Islet of Langerhans (tissue), 1 donor: ENCODE results near the gene DNAJA1.
"Not testable (repeated sequence)": the region's sequence is repeated elsewhere in the genome, so short reads cannot be mapped to it uniquely, and the experiment has no call there.

Experiments used
- FAIRE-seq: peaks from one replicate; lab custom pipeline; 2011; peaks lifted over from hg19 to GRCh38; lab: Jason Lieb, UNC

The DNAJA1 gene

GRCh38 chr9:33024966-33025571 is at the start of gene DNAJA1:
TSS of gene DNAJA1 (plus strand) at chr9:33025273. CDS start at chr9:33026485, 1,212 bp downstream.
- FAIRE-seq: no peak

GRCh38 chr9:32978051-32978450 is 47.0 kb upstream of the DNAJA1 start:
- no peak for FAIRE-seq

GRCh38 chr9:32986971-32987370 is 38.1 kb upstream of the DNAJA1 start:
- no peak for FAIRE-seq

- no peak for FAIRE-seq
These were observed 35.4 kb upstream of the DNAJA1 start for GRCh38 chr9:32989660-32990059.

- no peak for FAIRE-seq
These were observed 33.0 kb upstream of the DNAJA1 start for GRCh38 chr9:32991897-32992594.

GRCh38 chr9:32992595-32993238 is 32.4 kb upstream of the DNAJA1 start:
- no peak for FAIRE-seq

GRCh38 chr9:33000682-33001055 is 24.4 kb upstream of the DNAJA1 start:
- FAIRE-seq: not testable (repeated sequence)

GRCh38 chr9:33005335-33005734 is 19.7 kb upstream of the DNAJA1 start:
- not testable (repeated sequence) for FAIRE-seq

GRCh38 chr9:33007755-33008154 is 17.3 kb upstream of the DNAJA1 start:
- no peak for FAIRE-seq

- FAIRE-seq: no peak
These were observed 13.2 kb upstream of the DNAJA1 start for GRCh38 chr9:33011831-33012230.

GRCh38 chr9:33012328-33013069 is 12.6 kb upstream of the DNAJA1 start:
- no peak for FAIRE-seq

- no peak for FAIRE-seq
These were observed 11.0 kb upstream of the DNAJA1 start for GRCh38 chr9:33013962-33014664.

- FAIRE-seq: no peak
These were observed 10.4 kb upstream of the DNAJA1 start for GRCh38 chr9:33014665-33015014.

GRCh38 chr9:33017283-33018041 is 7.6 kb upstream of the DNAJA1 start:
- no peak for FAIRE-seq

- FAIRE-seq: no peak
These were observed 5.3 kb upstream of the DNAJA1 start for GRCh38 chr9:33019797-33020196.

- FAIRE-seq: no peak
These were observed 2.8 kb upstream of the DNAJA1 start for GRCh38 chr9:33022303-33022702.

GRCh38 chr9:33022755-33023154 is 2.3 kb upstream of the DNAJA1 start:
- no peak for FAIRE-seq

- no peak for FAIRE-seq
These were observed 1.4 kb upstream of the DNAJA1 start for GRCh38 chr9:33023661-33024060.

GRCh38 chr9:33024126-33024965 is 727 bp upstream of the DNAJA1 start:
- no peak for FAIRE-seq

- FAIRE-seq: no peak
These were observed 684 bp downstream of the DNAJA1 start for GRCh38 chr9:33025572-33026342.
